IMR-90 (cell line): ENCODE results near the gene TADA2A. TPM values are rescaled to one million over a fixed set of nuclear protein-coding genes. Genes with fewer than 3 reads are reported as not detected.

ENCODE experiments used
- ATAC-seq: fragments of 200-7000 bp; cut with Tn5 transposase; 2 replicates; pipeline ENCODE4 v1.9.1; 2020; ENCODE audit warnings: low read depth, mild to moderate bottlenecking, moderate library complexity
- BruUV-seq: library from RNA; stranded (reverse); fragments of 400-500 nt; replicated peaks from 2 replicates; lab custom pipeline; 2021; lab: Mats Ljungman, UMichigan
- CTCF ChIA-PET: fragments of 300-600 bp; formaldehyde crosslinking; extraction: SDS; loops from one replicate; lab custom pipeline; 2021; ENCODE audit warnings: antibody characterized with exemption; lab: Yijun Ruan, JAX
- POLR2A ChIA-PET: fragments of 300-600 bp; sonication (Branson Sonifier 250); formaldehyde crosslinking; loops from one replicate; lab custom pipeline; 2022; ENCODE audit warnings: antibody characterized with exemption; ENCODE audit not compliant: unreplicated experiment; lab: Charles Lee
- DNase-seq: peaks from one replicate; pipeline ENCODE4 v3.0.0; 2013
- H2AFZ ChIP-seq: replicated peaks from 2 replicates; pipeline ENCODE3; 2013; ENCODE audit warnings: low read length, mild to moderate bottlenecking; ENCODE audit not compliant: poor library complexity
- H2AK5ac ChIP-seq: 2 replicates; pipeline ENCODE4 v1.6.1; 2013; ENCODE audit warnings: low read depth, low read length, inconsistent platforms
- H2AK9ac ChIP-seq: replicated peaks from 2 replicates; pipeline ENCODE3; 2013; ENCODE audit warnings: mild to moderate bottlenecking, low read depth, low read length, moderate library complexity; ENCODE audit not compliant: poor library complexity
- H2BK120ac ChIP-seq: 2 replicates; pipeline ENCODE4 v1.6.1; 2013; ENCODE audit warnings: low read depth, low read length, inconsistent platforms
- H2BK15ac ChIP-seq: 3 replicates; pipeline ENCODE4 v1.6.1; 2013; ENCODE audit warnings: low read depth, low read length, inconsistent platforms
- H2BK20ac ChIP-seq: 2 replicates; pipeline ENCODE4 v1.6.1; 2013; ENCODE audit warnings: low read depth, mild to moderate bottlenecking, inconsistent platforms, low read length, moderate library complexity
- H2BK5ac ChIP-seq: 2 replicates; pipeline ENCODE4 v1.6.1; 2013; ENCODE audit warnings: mild to moderate bottlenecking, low read depth, low read length, inconsistent platforms; ENCODE audit not compliant: poor library complexity, severe bottlenecking
- H3K14ac ChIP-seq: replicated peaks from 2 replicates; pipeline ENCODE4 v1.6.1; 2013; ENCODE audit warnings: low read depth, low read length, inconsistent platforms
- H3K18ac ChIP-seq: 2 replicates; pipeline ENCODE4 v1.6.1; 2013; ENCODE audit warnings: low read depth, low read length, control low read depth
- H3K23ac ChIP-seq: 2 replicates; pipeline ENCODE4 v1.6.1; 2013; ENCODE audit warnings: low read depth, low read length, inconsistent platforms
- H3K27ac ChIP-seq: 2 replicates; pipeline ENCODE4 v1.5.1; 2013; ENCODE audit warnings: mild to moderate bottlenecking, control low read depth, low read length; ENCODE audit not compliant: insufficient read depth
- H3K27me3 ChIP-seq: 2 replicates; pipeline ENCODE4 v1.6.1; 2013; ENCODE audit warnings: low read length; ENCODE audit not compliant: control insufficient read depth, insufficient read depth
- H3K36me3 ChIP-seq: 2 replicates; pipeline ENCODE4 v1.6.1; 2013; ENCODE audit warnings: low read length, mixed read lengths; ENCODE audit not compliant: control insufficient read depth, insufficient read depth
- H3K4ac ChIP-seq: 2 replicates; pipeline ENCODE4 v1.6.1; 2013; ENCODE audit warnings: low read depth, low read length, inconsistent platforms
- H3K4me1 ChIP-seq: 2 replicates; pipeline ENCODE4 v1.6.1; 2013; ENCODE audit warnings: low read length, mixed read lengths; ENCODE audit not compliant: control insufficient read depth, insufficient read depth
- H3K4me2 ChIP-seq: 2 replicates; pipeline ENCODE4 v1.6.1; 2013; ENCODE audit warnings: low read depth, mild to moderate bottlenecking, control low read depth, low read length, moderate library complexity
- H3K4me3 ChIP-seq: 2 replicates; pipeline ENCODE4 v1.5.1; 2013; ENCODE audit warnings: low read depth, mild to moderate bottlenecking, control low read depth, low read length, moderate library complexity; ENCODE audit not compliant: insufficient read depth
- H3K56ac ChIP-seq: 2 replicates; pipeline ENCODE4 v1.6.1; 2013; ENCODE audit warnings: low read length, inconsistent platforms; ENCODE audit not compliant: insufficient read depth; ENCODE audit errors: extremely low read depth
- H3K79me1 ChIP-seq, 2 experiments: 2 replicates each; pipeline ENCODE4 v1.6.1; 2013; ENCODE audit warnings: low read length in 2 of 2, inconsistent platforms in 1 of 2, low read depth in 1 of 2
- H3K9ac ChIP-seq: 2 replicates; pipeline ENCODE4 v1.6.1; 2013; ENCODE audit warnings: low read depth, low read length, control low read depth
- H3K9me1 ChIP-seq: 2 replicates; pipeline ENCODE4 v1.6.1; 2013; ENCODE audit warnings: low read length, inconsistent platforms; ENCODE audit not compliant: insufficient read depth
- H3K9me3 ChIP-seq: 2 replicates; pipeline ENCODE4 v1.6.1; 2013; ENCODE audit warnings: low read length; ENCODE audit not compliant: control insufficient read depth, insufficient read depth
- H4K20me1 ChIP-seq: 2 replicates; pipeline ENCODE4 v1.6.1; 2013; ENCODE audit warnings: low read length, inconsistent platforms; ENCODE audit not compliant: insufficient read depth
- H4K5ac ChIP-seq: 2 replicates; pipeline ENCODE4 v1.6.1; 2013; ENCODE audit warnings: mild to moderate bottlenecking, low read depth, low read length, control low read depth
- H4K8ac ChIP-seq, 2 experiments: 2 replicates each; pipeline ENCODE4 v1.6.1; 2013; ENCODE audit warnings: low read depth in 2 of 2, low read length in 2 of 2, control low read depth in 1 of 2, inconsistent platforms in 1 of 2
- H4K91ac ChIP-seq: 2 replicates; pipeline ENCODE4 v1.6.1; 2013; ENCODE audit warnings: low read depth, low read length, inconsistent platforms; ENCODE audit not compliant: insufficient read depth
- BHLHE40 ChIP-seq: fragments of 150-350 bp; IDR thresholded peaks from 2 replicates; pipeline ENCODE4 v1.6.1; 2016; ENCODE audit warnings: mild to moderate bottlenecking, low read depth, low read length
- CTCF ChIP-seq: conservative IDR thresholded peaks from 2 replicates; pipeline ENCODE4 v1.5.1; 2012; ENCODE audit warnings: mild to moderate bottlenecking, low read depth, low read length, improper control_type of control experiment
- MAZ ChIP-seq: IDR thresholded peaks from 2 replicates; pipeline ENCODE4 v1.6.1; 2012; ENCODE audit warnings: low read depth, mild to moderate bottlenecking, low read length, improper control_type of control experiment, moderate library complexity, borderline replicate concordance
- MXI1 ChIP-seq: IDR thresholded peaks from 2 replicates; pipeline ENCODE4 v1.6.1; 2012; ENCODE audit warnings: low read depth, mild to moderate bottlenecking, low read length, moderate library complexity, borderline replicate concordance
- RFX5 ChIP-seq: IDR thresholded peaks from 2 replicates; pipeline ENCODE4 v1.8.0; 2012; ENCODE audit warnings: low read depth, mild to moderate bottlenecking, low read length, moderate library complexity
- SMC3 ChIP-seq: fragments of 150-350 bp; IDR thresholded peaks from 2 replicates; pipeline ENCODE4 v1.6.1; 2016; ENCODE audit warnings: low read depth, mild to moderate bottlenecking, antibody characterized with exemption, low read length, moderate library complexity
- WGBS, 2 experiments: methylation state at CpG; one replicate each; pipeline versions ENCODE4 v1.1.5 to v1.1.7; 2013; ENCODE audit warnings: missing lambda C conversion rate in 2 of 2; ENCODE audit not compliant: insufficient read length in 1 of 2; ENCODE audit errors: extremely low coverage in 2 of 2; 5-methylcytosine and 5-hydroxymethylcytosine counted together
- dilution Hi-C: fragments of 300-500 bp; cut with HindIII; formaldehyde crosslinking; loops from one replicate; pipeline ENCODE4 v1.14.3; 2018; ENCODE audit warnings: low sequenced_read_pairs; ENCODE audit not compliant: unreplicated experiment
- in situ Hi-C: fragments of 300-500 bp; cut with MboI; formaldehyde crosslinking; loops from 3 replicates; pipeline ENCODE4 v1.14.3; 2019; ENCODE audit warnings: low sequenced_read_pairs, inconsistent platforms, mixed read lengths
- intact Hi-C: fragments of 100-400 bp; cut with micrococcal nuclease; formaldehyde crosslinking; loops from 2 replicates; pipeline ENCODE4 v1.10.0; 2022
- polyA plus RNA-seq, 3 experiments: library from polyadenylated mRNA; depleted of rRNA; stranded (reverse); fragments of >200 nt; gene quantifications; 2 replicates each; pipeline ENCODE4 v1.2.3, GENCODE V29; 2012; ENCODE audit warnings: low replicate concordance in 1 of 3
- total RNA-seq: library from RNA; depleted of rRNA; stranded (reverse); fragments of >200 nt; gene quantifications from 2 replicates; pipeline ENCODE4 v1.2.3, GENCODE V29; 2012

TADA2A gene
- total and polyA plus RNA-seq, 2 of the 4 experiments (the other 2 are of a cell fraction) = 13.1 to 19.7 TPM

GRCh38 chr17:37517881-37518280 is 111.2 kb downstream of the TADA2A start:
- in situ Hi-C loops = no loop called here
- TSS peak; percentile 42 for BruUV-seq
- no peak for DNase-seq
- no peak for TF ChIP-seq MAZ
- TF ChIP-seq BHLHE40 = no peak
- no peak for TF ChIP-seq SMC3
- no peak for TF ChIP-seq MXI1
- no peak for TF ChIP-seq CTCF
- TF ChIP-seq RFX5 = no peak
- Histone ChIP-seq H3K9ac (no peak overlapping the region), H3K4me2 (no peak overlapping the region), H2BK120ac (no peak overlapping the region), H2BK5ac (no peak overlapping the region), H3K4ac (no peak overlapping the region), H3K18ac (no peak overlapping the region), H4K8ac (no peak overlapping the region), H3K9me1 (peaks cover 30% of the 10 kb centered on the region), H2AK9ac (no peak overlapping the region), H4K20me1 (peaks cover 33% of the 10 kb centered on the region), H3K23ac (no peak overlapping the region), H3K4me3 (no peak overlapping the region), H2BK20ac (no peak overlapping the region), H3K9me3 (no peaks in the 10 kb centered on the region), H2BK15ac (no peak overlapping the region), H2AK5ac (no peak overlapping the region), H3K4me1 (peaks cover 20% of the 10 kb centered on the region), H3K56ac (no peak overlapping the region), H3K36me3 (peaks cover 34% of the 10 kb centered on the region), H3K27ac (no peak overlapping the region), H3K79me1 (peaks cover 16 to 75% of the 10 kb centered on the region in 2 experiments), H4K91ac (no peak overlapping the region), H3K27me3 (no peaks in the 10 kb centered on the region), H2AFZ (no peak overlapping the region), H3K14ac (no peak overlapping the region), H4K5ac (no peak overlapping the region)
- CTCF ChIA-PET = interaction anchor here (2.0 kb wide), 1 partner anchor 9 kb away, joined by 5 read pairs; no protein-coding TSS in a partner anchor
- WGBS, 2 experiments = 80% methylated on average over 1 of the region's 4 CpGs; no CpG with 5 or more reads in 1 of the 2 experiments
- no peak for ATAC-seq
- dilution Hi-C loops = no loop called here
- intact Hi-C loops = no loop called here
- POLR2A ChIA-PET = no interaction called here
